Measurements from ENCODE around the gene FTSJ1. TPM values are rescaled to one million over a fixed set of nuclear protein-coding genes. Genes with fewer than 3 reads are reported as not detected.

FTSJ1 gene
- total RNA-seq, 1 donor from 2014 or later, result 101 TPM

DNA sequence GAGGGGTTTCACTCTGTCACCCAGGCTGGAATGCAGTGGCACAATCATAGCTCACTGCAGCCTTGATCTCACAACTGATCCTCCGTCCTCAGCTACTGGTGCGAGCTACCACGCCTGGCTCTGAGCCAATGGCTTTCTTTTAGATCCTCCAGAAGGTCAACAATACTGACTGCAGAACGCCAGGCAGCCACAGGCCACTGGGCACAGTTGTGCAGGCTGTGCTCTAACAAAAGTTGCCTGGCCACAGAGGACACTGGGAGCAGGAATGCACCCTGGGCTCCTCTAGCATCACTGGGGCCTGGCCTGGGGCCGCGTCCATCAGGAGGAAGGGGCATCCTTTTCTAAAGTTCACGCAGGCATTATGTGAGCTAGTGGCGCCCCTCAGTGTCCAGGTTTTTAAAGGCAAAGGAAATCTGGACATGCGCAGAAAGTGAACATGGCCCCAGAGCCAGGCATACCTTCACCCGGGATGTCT, 17.9 kb downstream of the FTSJ1 start:
- Mint-ChIP-seq H3K4me3 (no peak overlapping the region), H3K27ac (no peak overlapping the region), H3K4me1 (peaks cover 3% of the 10 kb centered on the region), H3K36me3 (ENCODE audit: low read depth) (no peaks in the 10 kb centered on the region), H3K27me3 (no peaks in the 10 kb centered on the region), H3K9me3 (no peaks in the 10 kb centered on the region)
- DNase-seq, result no peak
- intact Hi-C loops (cut with micrococcal nuclease), result loop anchor here (10.0 kb wide), 1 partner anchor 409 kb away; no protein-coding TSS in a partner anchor

DNA sequence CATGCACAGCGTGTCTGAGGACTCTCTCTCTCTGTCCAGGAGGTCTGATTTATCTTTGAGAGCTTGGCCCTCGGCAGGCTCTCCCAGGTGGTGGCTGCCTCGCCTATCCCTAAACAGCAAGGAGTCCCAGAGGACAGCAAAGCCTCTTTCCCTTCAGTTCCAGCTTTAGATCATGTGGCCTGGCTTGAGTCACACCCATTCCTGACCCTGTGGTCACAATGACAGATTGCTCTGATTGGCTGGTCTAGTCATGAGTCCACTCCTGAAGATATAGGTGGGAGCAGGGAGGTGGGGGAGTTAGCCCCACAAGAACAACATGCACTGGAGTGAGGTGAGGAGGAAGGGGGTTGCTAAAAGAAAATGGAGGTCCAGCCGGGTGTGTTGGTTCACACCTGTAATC, 20.7 kb downstream of the FTSJ1 start:
- no peak overlapping the region for H3K27ac Mint-ChIP-seq
- peaks cover 3% of the 10 kb centered on the region for H3K4me1 Mint-ChIP-seq
- intact Hi-C loops (cut with micrococcal nuclease), result loop anchor here (10.0 kb wide), 1 partner anchor 412 kb away; no protein-coding TSS in a partner anchor
- no peaks in the 10 kb centered on the region for H3K36me3 Mint-ChIP-seq (ENCODE audit: low read depth)
- H3K4me3 Mint-ChIP-seq, result no peak overlapping the region
- no peaks in the 10 kb centered on the region for H3K9me3 Mint-ChIP-seq
- no peak for DNase-seq
- peaks cover 2% of the 10 kb centered on the region for H3K27me3 Mint-ChIP-seq

DNA sequence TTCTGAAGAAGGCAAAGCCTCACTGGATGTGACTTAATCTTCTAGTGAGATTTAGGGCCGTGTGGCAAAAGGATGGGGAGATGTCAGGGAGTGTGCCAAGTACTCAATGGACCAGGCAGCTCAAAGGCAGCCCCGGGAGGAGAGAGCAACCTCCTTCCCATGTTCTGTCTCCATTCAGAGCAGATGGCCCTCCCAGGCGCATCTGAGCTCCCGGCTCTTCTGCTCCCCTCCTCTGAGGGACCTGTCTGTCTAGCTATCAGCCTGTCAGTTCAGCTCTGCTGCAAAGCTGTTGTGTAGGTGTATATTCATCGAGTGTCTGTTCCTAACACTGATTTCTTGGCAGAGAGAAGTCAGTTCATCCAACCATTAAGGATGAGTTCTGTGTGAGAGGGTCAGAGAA, 21.9 kb downstream of the FTSJ1 start:
- Mint-ChIP-seq H3K27me3 (peaks cover 2% of the 10 kb centered on the region), H3K36me3 (ENCODE audit: low read depth) (no peaks in the 10 kb centered on the region), H3K9me3 (no peaks in the 10 kb centered on the region), H3K4me3 (no peak overlapping the region), H3K4me1 (peaks cover 3% of the 10 kb centered on the region), H3K27ac (no peak overlapping the region)
- intact Hi-C loops (cut with micrococcal nuclease), result loop anchor here (10.0 kb wide), 1 partner anchor 413 kb away; no protein-coding TSS in a partner anchor
- DNase-seq, result no peak

DNA sequence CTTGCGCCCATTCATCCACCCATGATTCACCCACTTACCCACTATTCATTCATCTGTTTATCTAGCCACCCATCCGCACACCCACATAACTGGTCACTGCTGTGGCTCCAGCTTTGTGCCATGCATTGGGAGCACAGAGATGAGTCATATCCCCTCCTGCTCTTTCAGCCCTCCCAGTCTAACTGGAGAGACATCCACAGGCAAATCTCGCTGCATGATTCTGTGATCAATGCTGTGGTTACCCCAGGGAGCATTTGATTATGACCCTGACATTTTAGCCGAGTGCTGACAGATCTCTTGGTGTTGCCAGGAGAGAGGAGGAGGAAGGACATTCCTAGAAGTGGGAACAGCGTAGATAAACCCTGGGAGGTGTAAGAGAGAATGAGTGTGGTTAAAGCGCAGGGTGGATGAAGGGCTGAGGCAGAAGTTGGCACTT, 22.4 kb downstream of the FTSJ1 start:
- Mint-ChIP-seq H3K4me1 (peaks cover 3% of the 10 kb centered on the region), H3K36me3 (ENCODE audit: low read depth) (no peaks in the 10 kb centered on the region), H3K9me3 (no peaks in the 10 kb centered on the region), H3K4me3 (no peak overlapping the region), H3K27ac (no peak overlapping the region), H3K27me3 (peaks cover 3% of the 10 kb centered on the region)
- intact Hi-C loops (cut with micrococcal nuclease), result loop anchor here (10.0 kb wide), 1 partner anchor 414 kb away; no protein-coding TSS in a partner anchor
- DNase-seq, result no peak

DNA sequence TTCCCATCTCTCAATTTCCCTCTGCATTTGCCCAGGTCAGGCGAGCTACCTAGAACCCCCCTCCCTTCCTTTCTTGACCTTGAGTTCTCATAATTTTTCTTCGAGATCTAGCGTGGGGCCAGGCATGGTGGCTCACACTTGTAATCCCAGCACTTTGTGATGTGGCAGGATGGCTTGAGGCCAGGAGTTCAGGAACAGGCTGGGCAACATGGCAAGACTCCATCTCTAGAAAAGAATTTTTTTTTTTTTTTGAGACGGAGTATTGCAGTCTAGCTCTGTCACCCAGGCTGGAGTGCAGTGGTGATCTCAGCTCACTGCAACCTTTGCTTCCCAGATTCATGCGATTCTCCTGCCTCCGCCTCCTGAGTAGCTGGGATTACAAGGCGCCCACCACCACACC, 28.3 kb downstream of the FTSJ1 start:
- Mint-ChIP-seq H3K27ac (no peak overlapping the region), H3K9me3 (no peaks in the 10 kb centered on the region), H3K4me3 (no peak overlapping the region), H3K36me3 (ENCODE audit: low read depth) (no peaks in the 10 kb centered on the region), H3K4me1 (peaks cover under 1% of the 10 kb centered on the region), H3K27me3 (peaks cover 7% of the 10 kb centered on the region)
- no peak for DNase-seq
- intact Hi-C loops (cut with micrococcal nuclease), result no loop called here

DNA sequence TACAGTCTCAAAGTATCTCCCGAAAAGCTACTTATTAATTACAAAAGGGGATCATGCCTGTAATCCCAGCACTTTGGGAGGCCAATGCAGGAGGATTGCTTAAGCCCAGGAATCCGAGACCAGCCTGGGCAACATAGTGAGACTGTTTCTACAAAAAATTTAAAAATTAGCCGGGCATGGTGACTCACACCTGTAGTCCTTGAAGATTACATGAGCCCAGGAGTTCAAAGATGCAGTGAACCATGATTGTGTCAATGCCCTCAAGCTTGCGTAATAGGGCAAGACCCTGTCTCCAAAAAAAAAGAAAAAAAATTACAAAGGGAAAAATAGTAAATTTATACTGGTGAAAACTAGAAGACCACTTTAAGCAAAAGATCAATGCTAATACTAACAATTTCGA, 29.5 kb downstream of the FTSJ1 start:
- Mint-ChIP-seq H3K36me3 (ENCODE audit: low read depth) (peaks cover 3% of the 10 kb centered on the region), H3K4me3 (no peak overlapping the region), H3K4me1 (peaks cover 10% of the 10 kb centered on the region), H3K27ac (no peak overlapping the region), H3K9me3 (no peaks in the 10 kb centered on the region), H3K27me3 (peaks cover 6% of the 10 kb centered on the region)
- no peak for DNase-seq
- intact Hi-C loops (cut with micrococcal nuclease), result no loop called here

DNA sequence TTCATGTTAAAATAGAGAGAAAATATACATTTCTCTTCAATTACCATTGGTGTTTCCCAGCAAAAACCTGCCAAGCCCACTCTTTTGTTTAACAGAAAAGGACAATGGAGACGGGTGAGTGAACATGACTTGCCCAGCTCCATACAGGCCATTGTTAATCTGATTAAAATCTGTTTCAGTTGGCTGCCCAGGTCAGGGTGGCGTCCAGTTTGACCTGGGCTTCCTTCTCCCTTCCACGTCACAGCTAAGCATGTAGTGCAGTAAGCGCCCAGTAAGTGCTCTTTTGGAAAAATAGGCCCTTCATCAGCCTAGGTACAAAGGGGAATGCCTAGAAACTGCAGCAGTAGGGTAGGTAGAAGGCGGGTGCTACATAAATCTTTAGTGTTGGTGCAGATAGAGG, 31.2 kb downstream of the FTSJ1 start:
- intact Hi-C loops (cut with micrococcal nuclease), result no loop called here
- Mint-ChIP-seq H3K4me3 (no peak overlapping the region), H3K36me3 (ENCODE audit: low read depth) (peaks cover 5% of the 10 kb centered on the region), H3K27me3 (peaks cover 6% of the 10 kb centered on the region), H3K9me3 (no peaks in the 10 kb centered on the region), H3K4me1 (peaks cover 19% of the 10 kb centered on the region), H3K27ac (no peak overlapping the region)
- DNase-seq, result no peak

DNA sequence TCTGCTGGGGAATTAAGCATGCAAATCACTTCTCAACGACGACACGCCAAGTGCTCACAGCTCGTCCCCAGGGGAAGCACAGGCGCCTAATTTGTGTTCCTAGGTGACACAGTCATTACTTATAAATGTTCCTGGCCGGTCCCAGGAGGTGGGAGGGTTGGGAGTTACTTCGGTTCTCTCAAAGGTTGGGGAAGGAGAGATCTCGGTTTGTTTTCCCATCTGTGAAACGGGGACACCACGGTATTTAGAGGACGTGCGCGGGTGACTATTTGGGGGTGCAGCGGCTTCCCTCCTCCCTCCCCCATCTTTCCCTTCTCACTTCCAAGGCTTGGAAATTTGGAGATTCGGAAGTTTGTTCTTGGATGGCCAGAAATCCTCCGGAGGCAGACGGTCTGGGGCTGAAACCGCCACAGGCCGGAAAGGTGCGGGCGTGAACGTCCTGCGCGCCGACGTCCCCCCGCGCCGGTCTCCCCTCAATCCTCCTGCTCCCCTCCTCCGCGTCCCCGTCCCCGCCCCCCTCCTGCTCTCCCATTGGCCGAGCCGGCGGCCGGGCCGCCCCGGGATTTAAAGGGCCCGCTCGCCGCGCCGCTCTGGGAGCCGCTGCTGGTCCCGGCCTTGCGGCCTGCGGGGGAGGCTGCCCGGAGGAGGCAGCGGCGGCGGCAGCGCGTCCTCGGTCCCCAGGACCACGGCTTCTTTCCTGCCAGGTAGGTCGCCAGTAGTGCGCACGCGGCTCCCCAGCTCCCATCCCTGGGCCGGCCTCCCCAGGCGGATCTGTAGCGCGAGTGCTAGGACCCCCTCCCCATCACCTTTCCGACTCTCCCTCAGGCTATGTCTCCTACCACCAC, 32.6 kb downstream of the FTSJ1 start, which contains the start of gene PORCN:
TSS of gene PORCN (plus strand) at position 593 of the 845 bp plus-strand sequence. CDS start 829 bp downstream, outside the sequence.
- peak; percentile 93 for DNase-seq
- H3K9me3 Mint-ChIP-seq, result no peaks in the 10 kb centered on the region

DNA sequence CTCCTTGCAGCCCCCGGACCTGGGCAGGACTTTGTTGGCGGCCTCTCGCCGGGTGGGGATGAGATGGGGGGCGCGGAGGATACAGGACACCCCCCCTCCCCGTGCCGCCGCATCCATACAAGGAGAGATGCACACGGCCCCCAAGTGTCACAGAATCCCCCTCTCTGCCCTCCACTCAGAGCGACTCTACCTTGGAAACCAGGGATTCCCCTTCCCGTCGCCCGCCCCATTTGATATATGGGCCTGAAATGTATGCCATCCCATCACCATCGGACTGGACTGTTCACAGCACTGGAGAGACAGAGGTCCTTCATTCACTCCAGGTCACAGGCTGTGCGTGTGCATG, 33.2 kb downstream of the FTSJ1 start:
- no peaks in the 10 kb centered on the region for H3K9me3 Mint-ChIP-seq
- H3K4me1 Mint-ChIP-seq, result peaks cover 19% of the 10 kb centered on the region
- H3K27me3 Mint-ChIP-seq, result no peaks in the 10 kb centered on the region
- peak overlapping the region; percentile 91 for H3K27ac Mint-ChIP-seq
- no peak for DNase-seq
- peaks cover 5% of the 10 kb centered on the region for H3K36me3 Mint-ChIP-seq (ENCODE audit: low read depth)
- peak overlapping the region; percentile 92 for H3K4me3 Mint-ChIP-seq
- intact Hi-C loops (cut with micrococcal nuclease), result loop anchor here (2.0 kb wide), 1 partner anchor 32 kb away; the partner anchor contains the start of gene FTSJ1

More for the DNA sequence above, 32.6 kb downstream of the FTSJ1 start, which contains the start of gene PORCN:
- Mint-ChIP-seq H3K4me3 (peak within 1 kb of the TSS; percentile 92), H3K4me1 (peaks cover 19% of the 10 kb centered on the region), H3K36me3 (ENCODE audit: low read depth) (peaks cover 5% of the 10 kb centered on the region), H3K27me3 (peaks cover 3% of the 10 kb centered on the region), H3K27ac (peak within 1 kb of the TSS; percentile 91)
- intact Hi-C loops (cut with micrococcal nuclease), result loop anchor here (1.0 to 2.0 kb wide), 2 partner anchors 13 to 32 kb away; partner anchors contain the start of genes EBP and FTSJ1

DNA sequence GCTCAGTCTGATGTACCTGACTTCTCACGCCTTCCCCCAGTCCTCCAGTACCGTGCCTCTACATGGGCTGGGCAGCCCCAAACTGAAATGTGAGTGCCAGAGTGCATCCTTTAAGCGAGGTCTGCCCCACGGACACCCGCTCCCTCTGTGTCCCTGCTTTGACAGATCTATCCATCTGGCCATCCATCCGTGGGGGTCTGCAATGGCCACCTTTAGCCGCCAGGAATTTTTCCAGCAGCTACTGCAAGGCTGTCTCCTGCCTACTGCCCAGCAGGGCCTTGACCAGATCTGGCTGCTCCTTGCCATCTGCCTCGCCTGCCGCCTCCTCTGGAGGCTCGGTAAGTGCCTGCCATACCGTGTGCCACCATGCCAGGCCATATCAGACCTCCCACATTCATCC, 33.6 kb downstream of the FTSJ1 start:
- Mint-ChIP-seq H3K27ac (peak overlapping the region; percentile 91), H3K4me1 (peaks cover 19% of the 10 kb centered on the region), H3K36me3 (ENCODE audit: low read depth) (peaks cover 5% of the 10 kb centered on the region), H3K4me3 (peak overlapping the region; percentile 92), H3K27me3 (no peaks in the 10 kb centered on the region), H3K9me3 (no peaks in the 10 kb centered on the region)
- intact Hi-C loops (cut with micrococcal nuclease), result loop anchor here (2.0 kb wide), 1 partner anchor 33 kb away; the partner anchor contains the start of gene FTSJ1
- DNase-seq, result no peak

DNA sequence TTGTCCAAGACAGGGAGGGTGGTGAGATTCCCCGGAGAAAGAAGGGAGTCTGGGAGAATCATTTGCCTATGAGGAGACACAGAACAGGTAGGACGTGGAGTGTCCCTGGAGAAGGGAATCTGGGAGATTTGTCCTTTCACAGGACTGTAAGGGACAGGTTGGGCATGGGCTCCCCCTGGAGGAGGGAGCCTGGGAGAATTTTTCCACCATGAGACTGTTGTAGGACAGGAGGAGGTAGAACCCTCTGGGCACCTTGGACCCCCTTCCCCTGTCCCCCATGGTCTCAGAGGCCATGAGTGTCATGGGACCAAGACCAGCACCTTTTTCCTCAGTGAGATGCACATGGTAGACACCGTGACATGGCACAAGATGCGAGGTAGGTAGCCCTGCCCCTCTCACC, 35.6 kb downstream of the FTSJ1 start:
- intact Hi-C loops (cut with micrococcal nuclease), result no loop called here
- no peak overlapping the region for H3K27ac Mint-ChIP-seq
- no peak for DNase-seq
- H3K4me3 Mint-ChIP-seq, result no peak overlapping the region
- no peaks in the 10 kb centered on the region for H3K9me3 Mint-ChIP-seq
- H3K4me1 Mint-ChIP-seq, result peaks cover 19% of the 10 kb centered on the region
- no peaks in the 10 kb centered on the region for H3K27me3 Mint-ChIP-seq
- H3K36me3 Mint-ChIP-seq (ENCODE audit: low read depth), result peaks cover 15% of the 10 kb centered on the region

DNA sequence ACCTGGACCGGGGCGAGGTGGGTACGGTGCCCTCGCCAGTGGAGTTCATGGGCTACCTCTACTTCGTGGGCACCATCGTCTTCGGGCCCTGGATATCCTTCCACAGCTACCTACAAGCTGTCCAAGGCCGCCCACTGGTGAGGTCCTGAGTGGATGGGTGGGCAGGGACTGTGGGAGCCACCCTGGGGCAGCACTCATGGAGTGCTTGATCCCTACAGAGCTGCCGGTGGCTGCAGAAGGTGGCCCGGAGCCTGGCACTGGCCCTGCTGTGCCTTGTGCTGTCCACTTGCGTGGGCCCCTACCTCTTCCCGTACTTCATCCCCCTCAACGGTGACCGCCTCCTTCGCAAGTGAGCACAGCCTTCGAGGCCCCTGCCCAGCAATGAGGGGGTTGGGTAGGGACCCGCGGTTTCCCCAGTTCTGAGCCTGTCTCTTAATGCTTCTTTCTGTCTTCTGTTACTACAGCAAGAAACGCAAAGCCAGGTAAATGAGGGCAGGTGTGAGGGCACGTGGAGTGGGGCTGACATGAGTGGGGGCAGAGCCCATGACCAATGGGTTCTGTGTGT, 36.5 kb downstream of the FTSJ1 start:
- Mint-ChIP-seq H3K36me3 (ENCODE audit: low read depth) (peaks cover 15% of the 10 kb centered on the region), H3K4me1 (peaks cover 19% of the 10 kb centered on the region), H3K27me3 (no peaks in the 10 kb centered on the region), H3K27ac (no peak overlapping the region), H3K4me3 (no peak overlapping the region), H3K9me3 (no peaks in the 10 kb centered on the region)
- DNase-seq, result no peak
- intact Hi-C loops (cut with micrococcal nuclease), result no loop called here

DNA sequence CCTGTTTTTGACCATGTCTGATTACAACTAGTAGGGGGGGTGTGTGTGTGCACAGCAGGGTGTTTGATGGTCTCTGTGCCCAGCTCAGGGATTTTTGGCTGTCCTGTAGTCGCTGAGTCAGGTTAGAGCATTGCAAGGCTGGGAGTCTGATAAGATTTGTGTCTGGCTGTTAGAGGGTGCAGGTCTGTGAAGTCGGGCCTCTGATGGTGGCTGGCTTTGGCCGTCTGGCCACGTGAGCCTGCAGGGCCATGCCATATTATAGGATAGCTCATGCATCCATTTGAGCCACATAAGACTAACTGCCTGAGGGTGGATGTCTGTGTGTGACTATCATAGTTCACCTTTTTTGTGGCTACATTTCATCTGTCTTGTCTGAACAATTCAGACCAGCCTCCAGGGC, 37.7 kb downstream of the FTSJ1 start:
- peaks cover 19% of the 10 kb centered on the region for H3K4me1 Mint-ChIP-seq

More for the DNA sequence above, 37.7 kb downstream of the FTSJ1 start:
- H3K36me3 Mint-ChIP-seq (ENCODE audit: low read depth), result peaks cover 15% of the 10 kb centered on the region
- intact Hi-C loops (cut with micrococcal nuclease), result no loop called here
- no peak overlapping the region for H3K4me3 Mint-ChIP-seq
- H3K27ac Mint-ChIP-seq, result no peak overlapping the region
- H3K27me3 Mint-ChIP-seq, result no peaks in the 10 kb centered on the region
- no peak for DNase-seq
- H3K9me3 Mint-ChIP-seq, result no peaks in the 10 kb centered on the region
